ENCODE measurements around the gene RPRD1A. TPM values are rescaled to one million over a fixed set of nuclear protein-coding genes. Genes with fewer than 3 reads are reported as not detected.
"Not testable (repeated sequence)": the region's sequence is repeated elsewhere in the genome, so short reads cannot be mapped to it uniquely, and the experiment has no call there.

Gene RPRD1A
- total and polyA plus RNA-seq, 3 donors from 2014 or later = 73.4 to 104 (median 98.6) TPM

DNA sequence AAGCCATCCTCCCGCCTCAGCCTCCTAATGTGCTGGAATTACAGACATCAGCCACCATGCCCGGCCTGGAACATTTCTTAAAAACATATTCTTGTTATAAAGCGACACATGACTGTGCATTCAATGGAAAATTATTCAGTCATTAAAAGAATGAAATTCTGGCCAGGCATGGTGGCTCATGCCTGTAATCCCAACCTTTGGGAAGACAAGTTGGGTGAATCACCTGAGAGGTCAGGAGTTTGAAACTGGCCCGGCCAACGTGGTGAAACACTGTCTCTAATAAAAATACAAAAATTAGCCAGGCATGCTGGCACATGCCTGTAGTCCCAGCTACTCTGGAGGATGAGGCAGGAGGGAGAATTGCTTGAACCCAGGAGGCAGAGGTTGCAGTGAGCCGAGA lies 21.6 kb upstream of the RPRD1A start:
- WGBS, 2 donors = 87% methylated on average over 5 to 6 of the region's 6 CpGs
- Histone ChIP-seq H3K9me3 (no peaks in the 10 kb centered on the region), H3K4me1 (no peaks in the 10 kb centered on the region), H3K4me3 (no peak overlapping the region), H3K36me3 (ENCODE audit: low read depth, missing control alignments) (no peaks in the 10 kb centered on the region), H3K27me3 (no peaks in the 10 kb centered on the region), H3K27ac (no peak overlapping the region)
- intact Hi-C loops (cut with DNase I; ENCODE audit: low total_unique reads) = no loop called here
- no peak for DNase-seq
- TF ChIP-seq CTCF (IDR thresholded peaks at IDR 0.05) (no peak), POLR2A (IDR thresholded peaks at IDR 0.05) (no peak)

GRCh38 chr18:36088256-36088655 lies 20.9 kb upstream of the RPRD1A start:
- intact Hi-C loops (cut with DNase I; ENCODE audit: low total_unique reads) = no loop called here
- H3K27ac ChIP-seq = no peak overlapping the region
- no peaks in the 10 kb centered on the region for H3K27me3 ChIP-seq
- H3K36me3 ChIP-seq (ENCODE audit: low read depth, missing control alignments) = no peaks in the 10 kb centered on the region
- no peak for DNase-seq
- H3K9me3 ChIP-seq = no peaks in the 10 kb centered on the region
- no peaks in the 10 kb centered on the region for H3K4me1 ChIP-seq
- no peak overlapping the region for H3K4me3 ChIP-seq
- TF ChIP-seq CTCF (IDR thresholded peaks at IDR 0.05) (no peak), POLR2A (IDR thresholded peaks at IDR 0.05) (no peak)
- 76 to 81% methylated on average over 2 of the region's 2 CpGs for WGBS, 2 donors

DNA sequence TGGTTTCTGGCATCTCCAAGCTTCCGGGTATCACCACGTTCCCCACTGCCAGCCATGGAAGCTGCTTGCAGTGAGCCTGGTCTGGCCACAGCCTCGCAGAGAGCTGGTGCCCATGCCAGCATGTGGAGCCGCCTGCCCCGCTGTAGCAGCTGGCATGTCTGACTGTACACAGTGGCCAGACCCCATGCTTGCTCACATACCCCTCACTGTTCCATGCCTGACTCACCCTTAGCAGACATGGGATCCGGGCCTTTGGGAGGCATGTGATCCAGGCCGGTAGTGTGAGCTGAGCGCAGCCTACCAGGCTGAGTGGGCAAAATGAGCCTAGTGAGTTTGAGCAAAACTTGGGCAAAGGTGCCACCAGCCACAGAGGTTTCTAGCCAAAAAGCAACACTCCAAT lies 18.8 kb upstream of the RPRD1A start:
- H3K4me3 ChIP-seq = no peak overlapping the region
- TF ChIP-seq CTCF (IDR thresholded peaks at IDR 0.05) (no peak), POLR2A (IDR thresholded peaks at IDR 0.05) (no peak)
- H3K9me3 ChIP-seq = no peaks in the 10 kb centered on the region
- H3K36me3 ChIP-seq (ENCODE audit: low read depth, missing control alignments) = no peaks in the 10 kb centered on the region
- H3K4me1 ChIP-seq = no peaks in the 10 kb centered on the region
- no peak overlapping the region for H3K27ac ChIP-seq
- 91 to 97% methylated on average over 8 of the region's 8 CpGs for WGBS, 2 donors
- DNase-seq = no peak
- intact Hi-C loops (cut with DNase I; ENCODE audit: low total_unique reads) = no loop called here
- H3K27me3 ChIP-seq = no peaks in the 10 kb centered on the region

- Histone ChIP-seq H3K27ac (no peak overlapping the region), H3K4me1 (no peaks in the 10 kb centered on the region), H3K36me3 (ENCODE audit: low read depth, missing control alignments) (no peaks in the 10 kb centered on the region), H3K4me3 (no peak overlapping the region), H3K27me3 (no peaks in the 10 kb centered on the region), H3K9me3 (no peaks in the 10 kb centered on the region)
- intact Hi-C loops (cut with DNase I; ENCODE audit: low total_unique reads) = no loop called here
- no peak for DNase-seq
- 85 to 100% methylated on average over 3 to 4 of the region's 4 CpGs for WGBS, 2 donors
- TF ChIP-seq POLR2A (IDR thresholded peaks at IDR 0.05) = no peak
- TF ChIP-seq CTCF (IDR thresholded peaks at IDR 0.05) = no peak
Measured at GRCh38 chr18:36085195-36085594, 17.8 kb upstream of the RPRD1A start.

GRCh38 chr18:36083729-36084128 lies 16.4 kb upstream of the RPRD1A start:
- no peak overlapping the region for H3K4me3 ChIP-seq
- WGBS, 2 donors = 81 to 92% methylated on average over 2 of the region's 2 CpGs
- DNase-seq = no peak
- no peaks in the 10 kb centered on the region for H3K36me3 ChIP-seq (ENCODE audit: low read depth, missing control alignments)
- H3K27me3 ChIP-seq = no peaks in the 10 kb centered on the region
- TF ChIP-seq CTCF (IDR thresholded peaks at IDR 0.05) (no peak), POLR2A (IDR thresholded peaks at IDR 0.05) (no peak)
- no peaks in the 10 kb centered on the region for H3K4me1 ChIP-seq
- no peak overlapping the region for H3K27ac ChIP-seq
- intact Hi-C loops (cut with DNase I; ENCODE audit: low total_unique reads) = no loop called here
- no peaks in the 10 kb centered on the region for H3K9me3 ChIP-seq

DNA sequence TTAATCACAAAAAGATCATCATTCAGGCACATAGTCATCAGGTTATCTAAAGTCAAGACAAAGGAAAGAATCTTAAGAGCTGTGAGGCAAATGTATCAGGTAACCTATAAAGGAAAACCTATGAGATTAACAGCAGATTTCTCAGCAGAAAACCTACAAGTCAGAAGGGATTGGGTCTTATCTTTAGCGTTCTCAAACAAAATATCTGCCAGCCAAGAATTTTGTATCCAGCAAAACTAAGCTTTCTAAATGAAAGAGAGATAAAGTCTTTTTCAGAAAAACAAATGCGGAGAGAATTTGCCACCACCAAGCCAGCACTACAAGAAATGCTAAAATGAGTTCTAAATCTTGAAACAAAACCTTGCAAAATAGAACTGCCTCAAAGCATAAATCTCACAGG lies 13.8 kb upstream of the RPRD1A start:
- DNase-seq; H3K4me1 ChIP-seq; intact Hi-C loops (cut with DNase I; ENCODE audit: low total_unique reads); H3K27ac ChIP-seq; H3K9me3 ChIP-seq; H3K36me3 ChIP-seq (ENCODE audit: low read depth, missing control alignments); H3K4me3 ChIP-seq; H3K27me3 ChIP-seq: not testable (repeated sequence)
- 90 to 94% methylated on average over 2 of the region's 2 CpGs for WGBS, 2 donors

All from testis (tissue), 3 donors.